NCI-H1105 treated with DMSO at 0.1 percent for 48 hours (cell line): Measurements from ENCODE around the gene ARHGAP12.
"Not testable (repeated sequence)": the region's sequence is repeated elsewhere in the genome, so short reads cannot be mapped to it uniquely, and the experiment has no call there.

Experiments used
- DNase-seq: peaks from one replicate; lab custom pipeline; 2025; lab: John Stamatoyannopoulos, UW

ARHGAP12 gene

DNA sequence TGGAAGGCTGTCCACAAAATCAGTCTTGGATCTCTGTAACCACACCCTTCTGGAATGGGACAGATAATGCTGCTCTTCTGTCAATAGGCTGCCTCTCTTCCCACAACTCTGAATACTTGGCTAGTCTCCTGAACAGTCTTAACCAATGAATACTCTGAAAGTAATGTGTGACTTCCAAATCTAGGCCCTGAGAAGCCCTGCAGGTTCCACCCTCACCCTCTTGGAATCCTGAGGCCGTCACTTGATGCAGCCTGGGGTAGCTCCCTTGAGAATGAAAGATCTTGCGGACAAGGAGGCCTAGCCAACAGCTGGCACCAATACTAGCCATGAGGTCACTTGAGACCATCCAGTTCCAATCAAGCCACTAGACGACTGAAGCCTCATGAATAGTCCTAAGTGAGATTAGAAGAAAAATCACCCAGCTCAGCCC is 109.2 kb downstream of the ARHGAP12 start:
- no peak for DNase-seq

DNA sequence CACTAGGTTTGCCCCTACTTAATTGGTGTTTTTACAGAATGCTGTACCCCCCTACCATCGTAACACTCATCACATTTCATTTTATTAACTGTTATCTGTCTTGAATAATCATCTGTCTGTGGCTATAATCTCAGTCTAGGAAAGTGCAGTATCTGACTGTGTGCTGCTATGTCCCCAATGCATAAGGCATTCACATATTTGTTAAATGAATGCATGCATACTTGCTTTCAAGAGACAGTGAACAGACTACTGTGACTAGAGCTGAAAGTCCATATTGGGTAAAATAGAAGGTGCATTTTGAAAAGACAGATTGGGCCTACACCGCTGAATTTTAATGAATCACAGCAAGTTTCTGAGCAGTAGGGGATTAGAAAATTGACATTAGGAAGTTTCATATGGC is 112.3 kb downstream of the ARHGAP12 start:
- no peak for DNase-seq

DNA sequence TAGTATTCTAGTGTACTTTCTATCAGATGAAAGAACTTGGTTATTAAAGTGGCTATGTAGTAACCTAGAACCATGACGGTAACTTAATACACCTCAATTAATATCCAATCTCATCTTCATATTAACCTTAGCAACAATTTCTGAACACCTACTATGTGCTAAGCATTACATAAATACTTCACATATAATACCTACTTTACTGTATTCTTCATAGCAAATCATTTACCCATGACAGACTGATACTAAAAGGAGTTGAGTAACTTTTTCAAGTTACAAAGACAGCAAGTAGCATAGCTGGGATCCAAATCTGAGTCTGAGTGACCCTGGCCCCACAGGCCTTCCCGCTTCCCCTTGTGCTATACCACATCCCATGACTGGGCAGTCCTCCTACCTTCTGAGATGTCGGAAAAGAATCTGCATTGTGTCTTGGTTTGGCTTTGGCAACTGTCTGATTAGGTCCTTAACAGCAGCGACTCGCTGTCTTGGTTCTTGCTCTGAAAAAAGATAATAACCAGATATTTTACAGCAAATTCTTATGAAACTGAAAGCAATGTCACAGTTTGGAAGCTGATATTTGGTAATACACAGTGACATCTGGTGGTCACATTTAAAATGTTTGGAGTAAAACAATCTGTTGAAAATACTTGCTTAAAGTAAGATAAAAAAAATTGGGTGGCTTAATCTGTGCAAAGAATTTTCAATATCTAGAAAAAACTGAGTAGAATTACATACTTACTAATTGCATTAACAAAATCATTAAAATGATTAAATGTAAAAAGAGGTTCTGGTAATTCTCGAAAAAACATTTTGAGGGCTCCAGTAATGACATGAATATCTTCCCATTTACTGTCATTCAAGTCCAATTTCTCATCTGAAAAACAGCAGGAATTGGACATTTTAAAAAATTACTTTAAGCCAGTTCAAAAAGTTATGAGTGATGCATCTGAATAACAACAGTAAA is 120.1 kb downstream of the ARHGAP12 start:
- peak; percentile 23 for DNase-seq

DNA sequence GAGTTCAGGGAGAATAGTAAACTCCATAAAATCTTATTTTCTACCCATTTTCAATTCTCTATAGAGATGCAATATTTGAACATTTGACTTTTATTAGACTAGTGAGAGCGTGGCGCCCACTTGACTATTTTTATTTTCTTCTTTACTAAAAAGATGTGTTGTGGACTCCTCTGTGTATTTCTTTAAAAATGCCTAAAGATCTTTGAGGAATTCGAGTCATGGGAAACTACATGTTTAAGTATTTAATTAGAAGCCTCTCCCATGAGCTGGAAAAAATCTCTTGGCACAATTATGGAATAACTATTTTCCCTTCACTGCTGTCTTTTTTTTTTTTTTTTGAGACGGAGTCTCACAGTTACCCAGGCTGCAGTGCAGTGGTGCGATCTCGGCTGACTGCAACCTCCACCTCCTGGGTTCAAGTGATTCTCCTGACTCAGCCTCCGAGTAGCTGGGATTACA is 124.2 kb downstream of the ARHGAP12 start:
- DNase-seq: no peak

DNA sequence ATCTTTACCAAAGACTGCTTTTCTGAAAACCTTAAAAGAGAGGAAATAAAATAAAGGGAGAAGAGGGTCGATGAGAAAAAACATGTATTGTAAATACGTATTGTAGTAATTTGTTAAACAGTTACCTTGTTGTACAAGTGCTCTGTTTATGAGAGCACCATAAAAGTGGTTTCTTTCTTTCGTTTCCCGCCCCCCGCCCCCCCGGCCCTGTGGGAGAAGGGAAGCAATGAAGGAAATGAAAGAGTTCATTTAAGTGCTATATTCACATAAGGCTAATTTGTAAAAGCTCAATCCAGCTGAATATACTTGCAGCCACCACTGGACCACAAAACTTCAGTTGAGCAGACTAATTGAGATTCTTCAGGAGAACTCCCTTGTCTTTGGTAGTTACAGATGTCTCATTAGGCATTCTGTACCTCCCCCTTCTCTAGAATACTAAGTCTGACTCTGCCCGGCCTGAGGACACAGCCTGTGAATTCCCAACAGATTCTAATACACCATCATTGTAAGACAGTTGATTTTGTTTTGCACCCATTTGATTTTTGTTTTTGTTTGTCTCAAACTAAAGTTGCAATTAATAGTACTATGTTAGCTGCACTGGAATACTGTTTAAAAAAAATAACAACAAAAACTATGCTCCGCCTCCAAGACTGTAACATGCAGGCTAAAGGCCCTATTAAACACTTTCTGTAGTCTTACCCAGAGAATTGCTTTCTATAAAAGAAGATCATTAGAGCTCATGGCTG is 124.9 kb downstream of the ARHGAP12 start:
- no peak for DNase-seq

DNA sequence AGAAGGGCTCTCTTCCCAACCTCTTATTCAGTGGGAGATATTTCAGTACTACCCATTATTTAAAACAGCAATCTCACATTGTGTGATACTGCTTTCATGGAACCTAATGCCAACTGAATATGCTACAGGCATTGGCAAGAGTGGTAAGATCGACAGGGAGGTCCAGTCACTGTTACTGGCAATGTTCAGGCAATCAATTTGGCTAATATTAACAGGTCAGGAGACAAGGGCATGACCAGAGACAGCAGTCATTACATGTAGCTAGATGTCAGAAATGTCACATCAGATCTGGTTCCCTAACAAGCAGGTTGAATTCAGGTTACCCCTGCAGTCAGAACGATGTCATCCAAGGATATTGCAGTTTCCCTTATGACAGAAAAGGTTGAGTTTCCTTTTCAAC is 129.4 kb downstream of the ARHGAP12 start:
- no peak for DNase-seq

DNA sequence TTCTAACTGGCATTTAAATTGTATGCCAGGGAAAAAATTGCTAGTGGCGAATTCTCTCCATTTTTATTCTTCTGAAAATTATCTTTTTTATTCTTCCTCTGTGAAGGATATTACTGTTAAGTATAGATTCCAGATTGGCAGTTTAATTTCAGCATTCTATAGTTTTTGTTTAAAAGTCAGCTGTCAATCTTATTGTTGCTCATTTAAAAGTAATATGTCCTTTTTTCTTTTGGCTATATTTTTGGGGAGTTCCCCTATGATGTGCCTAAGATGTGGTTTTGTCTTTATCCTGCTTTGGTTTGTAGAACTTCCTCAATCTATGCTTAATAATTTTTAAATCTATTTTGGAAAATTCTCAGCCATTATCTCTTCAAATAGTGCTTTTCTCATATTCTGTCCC is 135.9 kb downstream of the ARHGAP12 start:
- no peak for DNase-seq

DNA sequence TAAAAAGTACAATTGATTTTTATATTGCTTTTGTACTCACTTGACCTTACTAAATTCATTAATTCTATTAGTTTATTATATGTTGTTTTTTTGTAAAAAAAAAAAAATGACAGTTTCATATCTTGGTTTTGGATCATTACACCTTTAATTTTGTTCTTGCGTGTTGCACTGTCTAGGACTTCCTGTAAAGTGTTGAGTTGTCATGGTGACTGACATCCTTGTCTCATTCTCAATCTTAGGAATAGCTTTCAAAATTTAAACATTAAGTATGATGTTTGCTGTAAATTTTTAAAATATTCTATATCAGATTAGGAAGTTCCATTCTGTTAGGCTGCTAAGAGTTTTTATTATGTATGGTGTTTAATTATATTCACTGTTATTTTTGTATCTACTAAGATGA is 139.1 kb downstream of the ARHGAP12 start:
- DNase-seq: no peak

DNA sequence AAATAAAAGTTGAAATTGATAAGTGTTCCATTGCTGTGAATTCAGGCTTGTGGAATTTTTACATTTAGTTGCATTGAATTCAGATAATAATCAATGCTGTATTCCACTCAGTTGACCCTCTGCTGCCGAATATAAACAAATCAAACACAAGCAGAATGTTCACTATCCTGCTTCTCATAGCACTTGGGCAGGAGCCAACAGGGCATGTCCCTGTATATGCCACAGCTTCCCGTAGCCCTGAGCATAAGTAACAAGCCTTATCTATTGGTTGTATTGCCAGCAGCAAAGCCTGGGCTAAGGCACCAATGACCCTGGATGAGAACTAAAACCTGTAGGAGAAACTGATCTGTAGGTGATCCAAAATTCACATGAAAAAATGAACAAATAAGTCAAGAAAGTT is 145.9 kb downstream of the ARHGAP12 start:
- no peak for DNase-seq

DNA sequence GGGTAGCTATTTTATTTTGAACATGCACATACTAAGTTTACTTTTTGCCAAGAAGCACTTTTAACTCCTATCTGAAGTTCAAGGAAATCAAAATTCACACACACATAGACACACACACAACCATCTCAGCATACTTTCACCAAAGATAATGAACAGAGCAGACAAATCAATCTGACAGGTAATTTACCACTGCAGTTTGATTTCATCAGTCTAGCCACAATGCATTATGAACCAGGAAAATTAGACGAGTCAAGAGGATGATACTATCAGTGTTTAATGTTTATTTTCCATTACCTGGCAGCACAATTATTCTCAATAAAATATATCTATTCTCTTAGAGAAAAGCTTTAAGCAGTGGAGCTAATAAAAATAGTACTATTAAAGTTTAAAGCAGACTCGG is 147.9 kb downstream of the ARHGAP12 start:
- DNase-seq: no peak

DNA sequence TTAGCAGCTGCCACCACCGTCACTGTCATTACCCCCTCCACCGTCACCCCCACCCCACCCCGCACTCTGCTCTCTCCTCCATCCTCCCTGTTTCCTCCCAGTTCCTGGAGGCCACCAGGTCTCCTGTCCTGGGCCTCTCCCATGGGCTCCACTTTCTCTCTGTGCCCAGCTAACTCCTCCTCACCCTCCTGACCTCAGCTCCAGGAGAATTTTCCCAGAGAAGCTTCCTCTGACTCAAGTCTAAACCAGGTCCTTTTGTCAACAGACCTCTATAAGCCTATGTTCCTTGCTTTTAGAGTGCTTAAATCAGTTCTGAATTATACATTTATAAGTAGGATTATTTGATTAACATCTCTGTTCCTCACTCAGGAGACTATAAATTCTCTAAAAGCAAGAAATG is 150.0 kb downstream of the ARHGAP12 start:
- no peak for DNase-seq

DNA sequence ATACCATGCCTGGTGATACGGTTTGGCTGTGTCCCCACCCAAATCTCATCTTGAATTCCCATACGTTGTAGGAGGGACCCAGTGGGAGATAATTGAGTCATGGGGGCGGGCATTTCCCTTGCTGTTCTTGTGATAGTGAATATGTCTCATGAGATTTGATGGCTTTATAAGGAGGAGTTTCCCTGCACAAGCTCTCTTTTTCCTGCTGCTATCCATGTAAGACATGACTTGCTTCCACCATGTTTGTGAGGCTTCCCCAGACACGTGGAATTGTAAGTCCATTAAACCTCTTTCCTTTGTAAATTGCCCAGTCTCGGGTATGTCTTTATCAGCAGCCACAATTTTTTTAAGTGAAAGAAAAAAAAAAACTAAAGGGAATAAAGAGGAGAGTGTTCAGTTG is 152.5 kb downstream of the ARHGAP12 start:
- DNase-seq: no peak

DNA sequence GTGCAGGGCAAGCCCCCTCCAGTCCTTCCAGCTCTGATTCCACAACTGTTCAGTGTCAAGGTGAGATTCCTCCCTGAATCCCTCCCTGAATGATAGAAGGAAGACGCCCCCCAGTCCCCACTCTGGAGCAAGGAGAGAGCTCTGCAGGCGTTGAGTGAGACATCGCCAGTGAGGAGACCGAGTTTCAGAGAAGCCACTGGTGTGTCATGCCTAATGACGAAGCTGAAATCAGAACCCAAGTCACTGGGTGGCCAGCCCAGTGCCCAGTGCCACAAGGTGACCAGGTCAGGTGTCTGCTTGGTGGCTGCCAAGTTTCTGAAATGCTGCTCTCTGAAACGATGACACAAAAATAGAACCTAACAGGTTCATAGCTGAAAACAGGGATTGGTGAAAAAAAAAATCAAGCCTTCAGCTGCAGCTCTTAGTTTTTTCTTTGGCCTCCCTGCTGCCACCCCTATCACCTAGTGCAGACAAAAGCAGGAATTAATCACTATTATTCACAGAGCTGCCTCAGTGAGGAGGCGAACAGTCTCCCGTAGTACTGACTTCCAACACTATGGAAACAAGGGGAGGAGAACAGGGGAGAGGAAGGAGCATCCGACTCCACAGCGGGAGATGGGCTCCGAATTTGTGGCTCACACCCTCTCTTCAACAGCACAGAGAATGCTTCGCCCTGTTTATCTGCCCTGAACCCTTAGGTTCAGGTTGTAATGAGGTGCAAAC is 153.5 kb downstream of the ARHGAP12 start:
- DNase-seq: no peak

DNA sequence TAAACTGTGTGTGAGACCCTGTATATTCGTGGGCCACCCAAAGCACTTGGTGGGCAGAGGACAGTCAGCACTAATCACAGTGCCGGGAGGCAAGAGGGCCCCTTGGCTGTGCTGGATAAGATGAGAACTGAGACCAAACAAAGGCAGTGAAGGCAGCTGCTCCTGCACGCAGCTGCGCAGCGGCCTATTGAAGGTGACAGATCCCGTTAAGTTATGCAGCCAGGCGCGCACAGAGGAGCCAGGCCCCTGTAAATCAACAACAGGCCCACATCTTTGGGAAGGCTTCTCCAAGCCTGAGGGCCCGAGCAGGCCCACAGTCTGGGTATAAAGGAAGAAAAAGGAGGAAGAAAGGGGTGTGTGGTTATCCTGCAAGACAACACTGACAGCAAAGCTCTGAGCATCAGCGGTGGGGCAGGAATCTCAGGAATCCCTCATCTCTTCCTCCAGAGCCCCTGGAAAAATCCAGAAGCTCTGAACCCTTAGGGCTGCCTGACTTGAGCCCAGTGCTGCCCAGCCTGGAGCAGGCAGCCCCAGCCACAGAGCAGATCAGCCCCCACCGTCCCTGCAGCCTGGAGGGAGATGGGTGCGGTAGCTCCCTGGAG is 154.2 kb downstream of the ARHGAP12 start:
- DNase-seq: no peak

DNA sequence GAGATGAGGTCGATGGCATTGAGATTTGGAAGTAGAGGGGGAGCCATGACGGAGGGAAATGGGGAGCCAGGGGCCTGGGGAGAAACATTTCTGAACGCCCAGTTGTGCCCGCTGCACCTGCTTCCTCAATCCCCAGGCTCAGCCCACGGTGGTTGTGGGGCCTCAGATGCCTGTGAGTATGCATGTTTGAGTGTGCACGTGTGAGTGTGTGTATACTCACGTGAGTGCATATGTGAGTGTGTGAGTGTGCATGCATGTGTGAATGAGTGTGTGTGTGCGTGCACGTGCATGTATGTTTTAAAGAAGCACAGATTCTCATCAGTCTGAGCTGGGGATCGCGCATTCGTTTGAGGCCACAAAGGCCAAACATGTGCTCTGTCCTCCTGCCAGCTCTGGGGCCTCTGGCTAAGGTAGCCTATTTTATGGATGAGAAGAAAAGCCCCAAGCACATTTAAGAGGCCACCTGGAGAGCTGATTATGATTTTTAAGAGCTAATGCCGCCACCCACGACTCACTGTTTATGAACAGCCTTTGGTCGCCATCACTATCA is 154.8 kb downstream of the ARHGAP12 start:
- DNase-seq: no peak

DNA sequence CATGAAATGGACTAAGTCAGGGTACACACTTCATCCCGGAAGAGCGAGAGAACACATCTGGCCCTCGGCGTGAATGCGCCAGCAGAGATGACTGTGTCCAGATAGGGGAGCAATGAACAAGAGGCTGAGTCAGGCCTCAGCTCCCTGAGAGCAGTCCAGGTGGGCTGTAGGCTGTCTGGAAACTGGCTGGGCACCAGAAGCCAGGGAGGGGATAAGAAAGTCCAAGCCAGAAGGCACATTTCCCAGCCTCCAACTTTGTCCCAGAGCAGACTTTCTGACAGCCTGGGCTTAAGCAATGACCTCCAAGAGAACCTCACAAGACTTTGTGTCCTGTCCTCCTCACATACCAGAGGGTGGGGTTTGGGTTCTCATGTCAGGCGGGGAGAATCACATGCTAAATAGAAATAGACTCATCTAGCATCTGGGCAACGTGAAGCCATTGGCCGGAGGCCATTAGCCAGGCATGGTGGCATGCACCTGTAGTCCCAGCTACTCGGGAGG is 157.2 kb downstream of the ARHGAP12 start:
- no peak for DNase-seq

DNA sequence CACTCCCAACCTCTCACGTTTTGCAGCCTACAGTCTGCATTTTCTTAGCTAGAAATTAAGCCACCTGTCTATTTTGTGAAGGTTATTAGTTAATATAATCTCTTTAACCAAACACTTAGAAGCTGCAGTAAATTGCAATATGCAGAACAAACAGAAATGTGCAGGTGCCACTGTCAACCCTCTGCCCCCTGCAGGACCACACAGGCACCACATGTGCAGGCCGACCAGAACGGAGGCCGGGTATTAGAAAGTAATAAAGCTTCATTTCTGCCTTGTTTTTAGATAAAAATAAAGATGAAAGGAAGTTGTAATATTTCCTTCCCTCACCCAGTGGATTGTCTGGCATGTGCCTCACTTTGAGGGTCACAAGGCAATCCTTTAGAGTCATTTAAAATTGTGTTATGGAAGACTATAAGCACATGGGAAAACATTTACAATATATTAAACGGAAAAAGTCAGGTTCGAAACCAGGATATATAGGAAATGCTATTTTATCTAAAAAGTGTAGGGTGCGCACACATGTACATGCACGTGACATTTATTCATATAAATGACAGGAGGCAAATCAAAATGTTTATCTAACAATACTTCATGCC is 158.2 kb downstream of the ARHGAP12 start:
- DNase-seq: no peak

DNA sequence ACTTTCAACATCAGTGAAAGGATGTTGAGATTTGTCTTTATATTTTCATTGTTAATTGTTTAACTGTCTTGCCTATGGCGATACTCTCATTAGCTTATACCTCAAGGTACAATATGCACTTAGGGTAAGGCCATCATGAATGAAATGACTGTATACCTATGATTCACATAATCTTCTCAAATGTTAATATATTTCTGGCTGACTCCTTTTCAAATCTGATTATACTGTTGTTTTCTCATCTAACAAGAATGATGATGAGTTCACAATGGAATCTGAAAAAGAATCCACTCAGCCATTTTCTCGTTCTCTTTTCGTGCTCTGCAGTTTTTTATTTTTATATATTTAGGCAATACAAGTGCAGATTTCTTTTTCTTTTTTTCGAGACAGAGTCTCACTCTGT is 159.1 kb downstream of the ARHGAP12 start:
- DNase-seq: no peak

DNA sequence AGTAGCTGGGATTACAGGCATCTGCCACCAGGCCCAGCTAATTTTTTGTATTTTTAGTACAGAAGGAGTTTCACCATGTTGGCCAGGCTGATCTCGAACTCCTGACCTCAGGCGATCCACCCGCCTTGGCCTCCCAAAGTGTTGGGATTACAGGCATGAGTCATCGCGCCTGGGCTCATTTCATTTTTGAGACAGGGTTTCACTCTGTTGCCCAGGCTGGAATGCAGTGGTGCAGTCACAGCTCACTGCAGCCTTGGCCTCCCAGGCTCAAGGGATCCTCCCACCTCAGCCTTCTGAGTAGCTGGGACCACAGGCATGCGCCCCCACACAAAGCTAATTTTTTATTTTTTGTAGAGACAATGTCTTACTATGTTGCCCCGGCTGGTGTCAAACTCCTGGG is 159.7 kb downstream of the ARHGAP12 start:
- DNase-seq: not testable (repeated sequence)

DNA sequence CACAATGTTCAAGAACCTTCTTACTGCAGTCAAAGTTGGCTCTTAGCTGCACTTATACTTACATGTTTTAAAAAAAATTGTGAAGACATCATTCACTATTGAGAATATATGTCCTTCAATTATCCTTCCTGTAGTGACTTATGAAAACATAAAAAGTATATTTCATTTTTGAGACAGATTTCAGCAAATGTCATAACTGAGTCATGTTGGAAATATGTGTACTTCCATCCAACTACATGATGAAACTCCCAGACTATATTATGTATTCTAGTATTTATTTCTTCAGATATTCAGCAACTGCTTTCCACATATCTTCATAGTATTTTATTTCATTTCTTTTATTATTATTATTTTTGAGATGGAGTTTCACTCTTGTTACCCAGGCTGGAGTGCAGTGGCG is 160.2 kb downstream of the ARHGAP12 start:
- no peak for DNase-seq

DNA sequence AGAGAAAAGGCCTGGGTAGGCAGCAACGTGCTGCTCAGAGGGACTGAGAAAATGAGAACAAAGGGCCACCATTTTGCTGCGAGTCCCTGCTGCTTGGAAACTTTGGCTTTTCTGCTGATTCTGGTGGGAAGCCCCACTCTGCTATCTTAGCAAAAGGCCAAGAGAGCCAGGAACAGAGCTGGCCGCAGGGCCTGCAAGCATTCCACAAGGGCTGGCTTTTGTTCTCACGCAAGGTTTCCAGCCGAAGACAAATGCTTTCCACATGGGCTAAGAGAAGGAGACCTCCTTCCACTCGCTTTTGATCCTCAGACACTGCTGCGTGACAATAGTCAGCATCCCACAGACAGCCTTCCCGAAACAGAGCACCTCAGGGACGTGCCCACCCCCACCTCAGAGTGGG is 163.1 kb downstream of the ARHGAP12 start:
- no peak for DNase-seq
